Activated CD8-positive, alpha-beta T cell treated with anti-CD3 and anti-CD28 coated beads for 36 hours (primary cell): ENCODE results near the gene CEACAM6. TPM values are rescaled to one million over a fixed set of nuclear protein-coding genes. Genes with fewer than 3 reads are reported as not detected.
"Not testable (repeated sequence)": the region's sequence is repeated elsewhere in the genome, so short reads cannot be mapped to it uniquely, and the experiment has no call there.

Experiments used
- ATAC-seq: fragments of 200-7000 bp; cut with Tn5 transposase; one replicate; pipeline ENCODE4 v1.10.0; 2021; ENCODE audit warnings: mild to moderate bottlenecking, moderate library complexity
- CTCF ChIA-PET: fragments of 350-600 bp; sonication (Branson Sonifier 250); formaldehyde crosslinking; loops from one replicate; lab custom pipeline; 2021; ENCODE audit warnings: antibody characterized with exemption; lab: Charles Lee
- POLR2A ChIA-PET: fragments of 350-600 bp; sonication (Branson Sonifier 250); formaldehyde crosslinking; loops from one replicate; lab custom pipeline; 2021; ENCODE audit warnings: antibody characterized with exemption; lab: Charles Lee
- DNase-seq: peaks from one replicate; pipeline ENCODE4 v3.0.0-alpha.2; 2020
- H3K27ac Mint-ChIP-seq: one replicate; pipeline ENCODE4 v1.8.0; 2021; ENCODE audit warnings: mild to moderate bottlenecking, mixed read lengths
- H3K27me3 Mint-ChIP-seq: one replicate; pipeline ENCODE4 v1.8.0; 2021; ENCODE audit warnings: mixed read lengths
- H3K36me3 Mint-ChIP-seq: one replicate; pipeline ENCODE4 v1.8.0; 2021; ENCODE audit warnings: low read depth, mixed read lengths
- H3K4me1 Mint-ChIP-seq: one replicate; pipeline ENCODE4 v1.8.0; 2021; ENCODE audit warnings: low read depth, mixed read lengths
- H3K4me3 Mint-ChIP-seq: one replicate; pipeline ENCODE4 v1.8.0; 2021; ENCODE audit warnings: mild to moderate bottlenecking, moderate library complexity, mixed read lengths
- H3K9me3 Mint-ChIP-seq: one replicate; pipeline ENCODE4 v1.8.0; 2021; ENCODE audit warnings: mixed read lengths
- CTCF ChIP-seq: fragments of 200-600 bp; IDR thresholded peaks from one replicate; pipeline ENCODE4 v1.8.0; 2022; ENCODE audit warnings: antibody characterized with exemption, mild to moderate bottlenecking
- intact Hi-C: fragments of 100-400 bp; cut with micrococcal nuclease; formaldehyde crosslinking; loops from one replicate; pipeline ENCODE4 v1.10.0; 2022
- total RNA-seq, 2 experiments: library from RNA; stranded (reverse); gene quantifications; one replicate each; pipeline ENCODE4 v1.2.3, GENCODE V29; 2021

The CEACAM6 gene
- total RNA-seq, 2 experiments from 2014 or later = not detected

GRCh38 chr19:41753159-41753558 is 2.2 kb upstream of the CEACAM6 start:
- TF ChIP-seq CTCF = peak; percentile 85
- Mint-ChIP-seq H3K27me3 (peaks cover 29% of the 10 kb centered on the region), H3K27ac (no peak overlapping the region), H3K9me3 (no peaks in the 10 kb centered on the region), H3K36me3 (no peaks in the 10 kb centered on the region), H3K4me3 (no peak overlapping the region), H3K4me1 (peaks cover 3% of the 10 kb centered on the region)
- ChIA-PET CTCF (interaction anchor here (0.6 to 7.7 kb wide), 54 partner anchors 9 to 346 kb away, joined by 3 to 177 read pairs (median 4); partner anchors contain the start of genes CEACAM3 and CEACAM5), POLR2A (interaction anchor here (0.9 kb wide), 1 partner anchor 27 kb away, joined by 3 read pairs; no protein-coding TSS in a partner anchor)
- intact Hi-C loops = no loop called here
- DNase-seq (peak; percentile 84), ATAC-seq (no peak)

- intact Hi-C loops = loop anchor here (2.0 kb wide), 1 partner anchor 31 kb away; no protein-coding TSS in a partner anchor
- DNase-seq (peak; percentile 86), ATAC-seq (peak; percentile 96)
- H3K27ac Mint-ChIP-seq = no peak overlapping the region
- peak; percentile 72 for TF ChIP-seq CTCF
- no peaks in the 10 kb centered on the region for H3K36me3 Mint-ChIP-seq
- no peak overlapping the region for H3K4me3 Mint-ChIP-seq
- CTCF ChIA-PET = interaction anchor here (0.8 to 7.7 kb wide), 45 partner anchors 8 to 305 kb away, joined by 3 to 177 read pairs (median 6); partner anchors contain the start of genes CEACAM3 and CEACAM5
- POLR2A ChIA-PET = no interaction called here
- peaks cover 24% of the 10 kb centered on the region for H3K27me3 Mint-ChIP-seq
- peaks cover 3% of the 10 kb centered on the region for H3K4me1 Mint-ChIP-seq
- no peaks in the 10 kb centered on the region for H3K9me3 Mint-ChIP-seq
These were observed 1.3 kb upstream of the CEACAM6 start for GRCh38 chr19:41753936-41754529.

DNA sequence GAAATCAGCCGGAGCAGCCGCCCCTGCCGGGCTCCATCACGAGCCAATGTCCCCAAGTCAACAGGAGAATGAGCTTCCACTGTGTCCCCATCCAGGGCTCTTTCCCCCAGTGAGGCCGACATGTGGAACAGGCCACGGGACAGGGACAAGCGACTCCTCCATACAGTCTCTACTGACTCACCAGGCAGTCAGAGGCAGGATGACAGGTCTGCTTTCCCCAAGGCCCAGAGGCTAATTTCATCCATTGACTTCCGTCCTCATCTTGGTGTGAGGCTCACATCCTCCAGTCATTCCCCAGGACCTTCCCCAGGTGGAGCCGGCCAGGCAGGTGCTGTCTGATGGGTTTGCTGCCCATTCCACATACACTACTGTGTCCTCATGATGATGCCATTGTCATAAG is 3.5 kb downstream of the CEACAM6 start:
- intact Hi-C loops = no loop called here
- Mint-ChIP-seq H3K9me3 (no peaks in the 10 kb centered on the region), H3K4me1 (peaks cover under 1% of the 10 kb centered on the region), H3K4me3 (no peak overlapping the region), H3K27ac (no peak overlapping the region), H3K36me3 (no peaks in the 10 kb centered on the region), H3K27me3 (peaks cover 43% of the 10 kb centered on the region)
- ChIA-PET POLR2A (no interaction called here), CTCF (interaction anchor here (0.9 to 1.1 kb wide), 2 partner anchors 35 to 78 kb away, joined by 3 read pairs; no protein-coding TSS in a partner anchor)
- DNase-seq (no peak), ATAC-seq (no peak)
- no peak for TF ChIP-seq CTCF

GRCh38 chr19:41767115-41767514 is 11.8 kb downstream of the CEACAM6 start:
- ATAC-seq (no peak), DNase-seq (no peak)
- no peaks in the 10 kb centered on the region for H3K9me3 Mint-ChIP-seq
- no peak overlapping the region for H3K4me3 Mint-ChIP-seq
- POLR2A ChIA-PET = no interaction called here
- CTCF ChIA-PET = interaction anchor here (0.9 to 1.2 kb wide), 4 partner anchors 14 to 27 kb away, joined by 3 to 6 read pairs (median 4); no protein-coding TSS in a partner anchor
- intact Hi-C loops = no loop called here
- peaks cover 41% of the 10 kb centered on the region for H3K27me3 Mint-ChIP-seq
- H3K27ac Mint-ChIP-seq = no peak overlapping the region
- TF ChIP-seq CTCF = no peak
- no peaks in the 10 kb centered on the region for H3K4me1 Mint-ChIP-seq
- H3K36me3 Mint-ChIP-seq = no peaks in the 10 kb centered on the region

GRCh38 chr19:41768105-41768504 is 12.8 kb downstream of the CEACAM6 start:
- ATAC-seq, H3K9me3 Mint-ChIP-seq, POLR2A ChIA-PET, intact Hi-C loops, H3K27ac Mint-ChIP-seq, DNase-seq, H3K4me1 Mint-ChIP-seq, H3K36me3 Mint-ChIP-seq, H3K4me3 Mint-ChIP-seq: not testable (repeated sequence)
- peaks cover 38% of the 10 kb centered on the region for H3K27me3 Mint-ChIP-seq
- CTCF ChIA-PET = interaction anchor here (0.9 to 1.2 kb wide), 4 partner anchors 13 to 26 kb away, joined by 3 to 6 read pairs (median 4); no protein-coding TSS in a partner anchor
